H9 (cell line): ENCODE results near the gene MRPS23. TPM values are rescaled to one million over a fixed set of nuclear protein-coding genes. Genes with fewer than 3 reads are reported as not detected.

ENCODE experiments used
- DNase-seq: peaks from one replicate; pipeline ENCODE4 v3.0.0-alpha.2; 2017
- H2AFZ ChIP-seq: one replicate; pipeline ENCODE4 v1.6.1; 2013; ENCODE audit warnings: mild to moderate bottlenecking, low read length, control low read depth, moderate library complexity
- H2AK5ac ChIP-seq: 2 replicates; pipeline ENCODE4 v1.6.1; 2013; ENCODE audit warnings: low read length, control low read depth, mixed read lengths; ENCODE audit not compliant: insufficient read length
- H2BK120ac ChIP-seq: one replicate; pipeline ENCODE4 v1.6.1; 2013; ENCODE audit warnings: low read depth, mild to moderate bottlenecking, low read length, control low read depth, inconsistent platforms; ENCODE audit not compliant: poor library complexity, severe bottlenecking
- H2BK12ac ChIP-seq: 2 replicates; pipeline ENCODE4 v1.6.1; 2013; ENCODE audit warnings: low read length, control low read depth, mixed read lengths, low read depth; ENCODE audit not compliant: insufficient read length
- H2BK15ac ChIP-seq: 2 replicates; pipeline ENCODE4 v1.6.1; 2013; ENCODE audit warnings: low read depth, low read length, control low read depth
- H2BK20ac ChIP-seq: one replicate; pipeline ENCODE4 v1.6.1; 2013; ENCODE audit warnings: low read depth, mild to moderate bottlenecking, low read length, control low read depth, inconsistent platforms; ENCODE audit not compliant: poor library complexity, severe bottlenecking
- H2BK5ac ChIP-seq: 2 replicates; pipeline ENCODE4 v1.6.1; 2013; ENCODE audit warnings: low read length, control low read depth, mixed read lengths; ENCODE audit not compliant: insufficient read length
- H3K14ac ChIP-seq: 2 replicates; pipeline ENCODE4 v1.6.1; 2013; ENCODE audit warnings: low read length, control low read depth; ENCODE audit not compliant: insufficient read depth
- H3K18ac ChIP-seq: 2 replicates; pipeline ENCODE4 v1.6.1; 2013; ENCODE audit warnings: low read depth, mild to moderate bottlenecking, mixed read lengths, low read length, control low read depth; ENCODE audit not compliant: insufficient read length
- H3K23ac ChIP-seq: 2 replicates; pipeline ENCODE4 v1.6.1; 2013; ENCODE audit warnings: low read length, control low read depth, mixed read lengths, low read depth; ENCODE audit not compliant: insufficient read length
- H3K23me2 ChIP-seq: 2 replicates; pipeline ENCODE4 v1.6.1; 2013; ENCODE audit warnings: low read depth, mild to moderate bottlenecking, mixed read lengths, low read length, control low read depth; ENCODE audit not compliant: insufficient read length, poor library complexity, severe bottlenecking
- H3K27ac ChIP-seq: 2 replicates; pipeline ENCODE4 v1.5.1; 2013; ENCODE audit warnings: low read length, control low read depth, mixed read lengths, low read depth; ENCODE audit not compliant: insufficient read length
- H3K27me3 ChIP-seq: 2 replicates; pipeline ENCODE4 v1.6.1; 2013; ENCODE audit warnings: low read length, control low read depth, inconsistent platforms; ENCODE audit not compliant: insufficient read depth
- H3K4ac ChIP-seq: 2 replicates; pipeline ENCODE4 v1.6.1; 2013; ENCODE audit warnings: low read depth, mild to moderate bottlenecking, control low read depth, inconsistent platforms, low read length, moderate library complexity
- H3K4me1 ChIP-seq: 2 replicates; pipeline ENCODE4 v1.6.1; 2013; ENCODE audit warnings: low read length, control low read depth, inconsistent platforms; ENCODE audit not compliant: insufficient read depth
- H3K4me2 ChIP-seq: 2 replicates; pipeline ENCODE4 v1.6.1; 2013; ENCODE audit warnings: low read length, control low read depth, mixed read lengths; ENCODE audit not compliant: insufficient read length, insufficient read depth
- H3K56ac ChIP-seq: 2 replicates; pipeline ENCODE4 v1.6.1; 2013; ENCODE audit warnings: low read depth, mild to moderate bottlenecking, mixed read lengths, low read length, control low read depth; ENCODE audit not compliant: insufficient read length
- H3K79me1 ChIP-seq: 2 replicates; pipeline ENCODE4 v1.6.1; 2013; ENCODE audit warnings: low read depth, mild to moderate bottlenecking, moderate library complexity, low read length, control low read depth, inconsistent platforms; ENCODE audit not compliant: insufficient read depth, poor library complexity, severe bottlenecking
- H3K79me2 ChIP-seq: 2 replicates; pipeline ENCODE4 v1.6.1; 2013; ENCODE audit warnings: low read length, control low read depth, inconsistent platforms; ENCODE audit not compliant: insufficient read depth
- H3K9ac ChIP-seq: 2 replicates; pipeline ENCODE4 v1.6.1; 2013; ENCODE audit warnings: low read length, control low read depth, mixed read lengths; ENCODE audit not compliant: insufficient read length; ENCODE audit errors: extremely low read depth
- H3K9me3 ChIP-seq: one replicate; pipeline ENCODE4 v1.6.1; 2013; ENCODE audit warnings: low read depth, low read length, inconsistent platforms; ENCODE audit not compliant: control insufficient read depth
- H3T11ph ChIP-seq: one replicate; pipeline ENCODE4 v1.6.1; 2013; ENCODE audit warnings: mild to moderate bottlenecking, low read length, control low read depth, inconsistent platforms
- H4K20me1 ChIP-seq: one replicate; pipeline ENCODE4 v1.6.1; 2013; ENCODE audit not compliant: control insufficient read depth, insufficient read length, insufficient read depth
- H4K5ac ChIP-seq: 2 replicates; pipeline ENCODE4 v1.6.1; 2013; ENCODE audit warnings: low read depth, mild to moderate bottlenecking, mixed read lengths, low read length, control low read depth; ENCODE audit not compliant: insufficient read length
- H4K8ac ChIP-seq: replicated peaks from 2 replicates; pipeline ENCODE4 v1.6.1; 2013; ENCODE audit warnings: low read length, control low read depth, mixed read lengths, low read depth; ENCODE audit not compliant: insufficient read length
- H4K91ac ChIP-seq: 2 replicates; pipeline ENCODE4 v1.6.1; 2013; ENCODE audit warnings: low read depth, mild to moderate bottlenecking, moderate library complexity, mixed read lengths, low read length, control low read depth; ENCODE audit not compliant: insufficient read length
- H3K27ac Mint-ChIP-seq, 3 experiments: 2 replicates in 2 of 3; 3 replicates in 1 of 3; pipeline ENCODE4 v1.8.0; 2020 to 2021; ENCODE audit warnings: mixed read lengths in 3 of 3, mild to moderate bottlenecking in 1 of 3, moderate library complexity in 1 of 3
- H3K27me3 Mint-ChIP-seq: 2 replicates; pipeline ENCODE4 v1.8.0; 2021; ENCODE audit warnings: low read depth, mild to moderate bottlenecking, moderate library complexity, mixed read lengths
- H3K36me3 Mint-ChIP-seq, 3 experiments: 2 replicates in 2 of 3; 3 replicates in 1 of 3; pipeline ENCODE4 v1.8.0; 2020 to 2021; ENCODE audit warnings: low read depth in 3 of 3, mixed read lengths in 3 of 3; ENCODE audit not compliant: insufficient read depth in 1 of 3
- H3K4me1 Mint-ChIP-seq, 2 experiments: 2 replicates each; pipeline ENCODE4 v1.8.0; 2020; ENCODE audit warnings: mixed read lengths in 2 of 2
- H3K4me3 Mint-ChIP-seq, 2 experiments: 2 replicates in 1 of 2; 3 replicates in 1 of 2; pipeline ENCODE4 v1.8.0; 2020 to 2021; ENCODE audit warnings: mild to moderate bottlenecking in 2 of 2, mixed read lengths in 2 of 2, moderate library complexity in 1 of 2
- H3K9me3 Mint-ChIP-seq, 2 experiments: 2 replicates in 1 of 2; 3 replicates in 1 of 2; pipeline ENCODE4 v1.8.0; 2020; ENCODE audit warnings: mild to moderate bottlenecking in 2 of 2, mixed read lengths in 2 of 2, moderate library complexity in 1 of 2
- CTCF ChIP-seq: fragments of 200-600 bp; sonication (generic); conservative IDR thresholded peaks from 3 replicates; pipeline ENCODE4 v1.8.0; 2021; ENCODE audit warnings: antibody characterized with exemption, mild to moderate bottlenecking
- WGBS: extraction: QIAGEN DNeasy Blood & Tissue Kit; methylation state at CpG from one replicate; pipeline ENCODE4 v1.1.7; 2013; ENCODE audit warnings: missing lambda C conversion rate, low lambda C conversion rate, mixed read lengths; ENCODE audit not compliant: insufficient read length; ENCODE audit errors: extremely low coverage; 5-methylcytosine and 5-hydroxymethylcytosine counted together
- total RNA-seq: library from RNA; stranded (reverse); gene quantifications from 2 replicates; pipeline ENCODE4 v1.2.1, GENCODE V29; 2021

MRPS23 gene
- total RNA-seq, 1 experiment from 2014 or later, result 62.0 TPM

GRCh38 chr17:57856792-57857620 lies 7.2 kb upstream of the MRPS23 start:
- WGBS, result no CpG with 5 or more reads among the region's 10 CpGs
- H3K23ac ChIP-seq, result no peak overlapping the region
- H3K27ac ChIP-seq, result no peak overlapping the region
- no peak overlapping the region for H3T11ph ChIP-seq
- no peak overlapping the region for H2BK12ac ChIP-seq
- H2AK5ac ChIP-seq, result no peak overlapping the region
- no peak overlapping the region for H3K56ac ChIP-seq
- Mint-ChIP-seq H3K27ac (no peak overlapping the region), H3K4me1 (peaks cover 23 to 27% of the 10 kb centered on the region in 2 experiments), H3K36me3 (no peaks in the 10 kb centered on the region; a peak in 1 of 7 replicates), H3K27me3 (peaks cover 35% of the 10 kb centered on the region), H3K9me3 (no peaks in the 10 kb centered on the region), H3K4me3 (no peak overlapping the region)
- H3K4me2 ChIP-seq, result no peak overlapping the region
- no peaks in the 10 kb centered on the region for H3K79me2 ChIP-seq
- no peak for DNase-seq
- no peak overlapping the region for H3K18ac ChIP-seq
- peaks cover 2% of the 10 kb centered on the region; the same call in 1 of the 2 replicates for H3K4me1 ChIP-seq
- H3K9me3 ChIP-seq, result no peaks in the 10 kb centered on the region
- no peak overlapping the region for H2BK20ac ChIP-seq
- no peak overlapping the region for H3K9ac ChIP-seq
- peaks cover 9% of the 10 kb centered on the region for H3K23me2 ChIP-seq
- no peak overlapping the region for H2BK15ac ChIP-seq
- H2AFZ ChIP-seq, result no peak overlapping the region
- H2BK5ac ChIP-seq, result no peak overlapping the region
- peaks cover 5% of the 10 kb centered on the region; the same call in 1 of the 2 replicates for H3K27me3 ChIP-seq
- H3K14ac ChIP-seq, result no peak overlapping the region
- H4K8ac ChIP-seq, result no peak overlapping the region
- no peaks in the 10 kb centered on the region for H3K79me1 ChIP-seq
- H2BK120ac ChIP-seq, result no peak overlapping the region
- no peak overlapping the region for H4K91ac ChIP-seq
- TF ChIP-seq CTCF, result no peak
- no peak overlapping the region for H4K5ac ChIP-seq
- H4K20me1 ChIP-seq, result no peaks in the 10 kb centered on the region
- no peak overlapping the region for H3K4ac ChIP-seq
